MM.1S (cell line): Measurements from ENCODE around the gene WDR48.

Experiments used
- DNase-seq: peaks from one replicate; pipeline ENCODE4 v3.0.0-alpha.2; 2015
- H2AFZ ChIP-seq: fragments of 300-600 bp; sonication (generic); 2 replicates; pipeline ENCODE4 v1.6.0; 2016; ENCODE audit warnings: antibody characterized with exemption, low read length
- H3F3A ChIP-seq: fragments of 300-600 bp; sonication (generic); 2 replicates; pipeline ENCODE4 v1.6.1; 2016; ENCODE audit warnings: mild to moderate bottlenecking, antibody characterized with exemption, low read length, moderate library complexity, mixed read lengths; ENCODE audit not compliant: insufficient read depth
- H3K27ac ChIP-seq: fragments of 300-600 bp; sonication (generic); 2 replicates; pipeline ENCODE4 v1.5.1; 2016; ENCODE audit warnings: mild to moderate bottlenecking, low read length
- H3K27me3 ChIP-seq: fragments of 300-600 bp; sonication (generic); replicated peaks from 2 replicates; pipeline ENCODE4 v1.6.0; 2016; ENCODE audit warnings: low read length; ENCODE audit not compliant: insufficient read depth
- H3K36me3 ChIP-seq: fragments of 300-600 bp; sonication (generic); replicated peaks from 2 replicates; pipeline ENCODE4 v1.6.1; 2016; ENCODE audit warnings: mild to moderate bottlenecking, low read length, mixed read lengths; ENCODE audit not compliant: insufficient read depth
- H3K4me1 ChIP-seq: fragments of 300-600 bp; sonication (generic); 2 replicates; pipeline ENCODE4 v1.6.1; 2016; ENCODE audit warnings: low read length, mixed read lengths
- H3K4me2 ChIP-seq: fragments of 300-600 bp; sonication (generic); 2 replicates; pipeline ENCODE4 v1.6.0; 2016; ENCODE audit warnings: low read depth, low read length
- H3K4me3 ChIP-seq: fragments of 300-600 bp; sonication (generic); 2 replicates; pipeline ENCODE4 v1.5.1; 2016; ENCODE audit warnings: low read length, mixed read lengths
- H3K79me2 ChIP-seq: fragments of 300-600 bp; sonication (generic); 2 replicates; pipeline ENCODE4 v1.6.1; 2016; ENCODE audit warnings: mixed run types, low read length, mixed read lengths
- H3K9ac ChIP-seq: fragments of 300-600 bp; sonication (generic); 2 replicates; pipeline ENCODE4 v1.6.1; 2016; ENCODE audit warnings: low read length, mixed read lengths
- H3K9me2 ChIP-seq: fragments of 300-600 bp; sonication (generic); replicated peaks from 2 replicates; pipeline ENCODE4 v1.6.1; 2016; ENCODE audit warnings: mild to moderate bottlenecking, low read length, mixed read lengths; ENCODE audit not compliant: insufficient read depth
- H3K9me3 ChIP-seq: fragments of 300-600 bp; sonication (generic); replicated peaks from 2 replicates; pipeline ENCODE4 v1.6.1; 2016; ENCODE audit warnings: mild to moderate bottlenecking, low read length, mixed read lengths; ENCODE audit not compliant: insufficient read depth
- H4K20me1 ChIP-seq: fragments of 300-600 bp; sonication (generic); 2 replicates; pipeline ENCODE4 v1.6.1; 2016; ENCODE audit warnings: mild to moderate bottlenecking, low read length, moderate library complexity, mixed read lengths; ENCODE audit not compliant: insufficient read depth
- EZH2 ChIP-seq: fragments of 300-600 bp; sonication (generic); optimal IDR thresholded peaks from 2 replicates; pipeline ENCODE3; 2017; ENCODE audit warnings: low read depth, mild to moderate bottlenecking, antibody characterized with exemption, low read length, mixed read lengths
- EZH2phosphoT487 ChIP-seq: fragments of 300-600 bp; sonication (generic); IDR thresholded peaks from 2 replicates; pipeline ENCODE4 v1.6.1; 2018; ENCODE audit warnings: antibody characterized with exemption, low read length
- TF ChIP-seq, protein P1 (sequence below): fragments of 300-600 bp; sonication (generic); IDR thresholded peaks from 2 replicates; pipeline ENCODE4 v1.5.1; 2016; ENCODE audit warnings: antibody characterized with exemption, low read length, mixed read lengths

WDR48 gene

GRCh38 chr3:39064646-39065045, 12.8 kb downstream of the WDR48 start:
- Histone ChIP-seq H3K4me1 (no peaks in the 10 kb centered on the region), H3K9ac (no peak overlapping the region), H3K27me3 (no peaks in the 10 kb centered on the region), H4K20me1 (no peaks in the 10 kb centered on the region), H3K79me2 (peaks cover 24% of the 10 kb centered on the region), H3K27ac (no peak overlapping the region), H3K4me3 (no peak overlapping the region), H3K4me2 (no peak overlapping the region), H3F3A (no peaks in the 10 kb centered on the region), H3K9me2 (no peaks in the 10 kb centered on the region), H3K36me3 (no peaks in the 10 kb centered on the region), H2AFZ (no peak overlapping the region), H3K9me3 (no peaks in the 10 kb centered on the region)
- TF ChIP-seq, protein P1, sequence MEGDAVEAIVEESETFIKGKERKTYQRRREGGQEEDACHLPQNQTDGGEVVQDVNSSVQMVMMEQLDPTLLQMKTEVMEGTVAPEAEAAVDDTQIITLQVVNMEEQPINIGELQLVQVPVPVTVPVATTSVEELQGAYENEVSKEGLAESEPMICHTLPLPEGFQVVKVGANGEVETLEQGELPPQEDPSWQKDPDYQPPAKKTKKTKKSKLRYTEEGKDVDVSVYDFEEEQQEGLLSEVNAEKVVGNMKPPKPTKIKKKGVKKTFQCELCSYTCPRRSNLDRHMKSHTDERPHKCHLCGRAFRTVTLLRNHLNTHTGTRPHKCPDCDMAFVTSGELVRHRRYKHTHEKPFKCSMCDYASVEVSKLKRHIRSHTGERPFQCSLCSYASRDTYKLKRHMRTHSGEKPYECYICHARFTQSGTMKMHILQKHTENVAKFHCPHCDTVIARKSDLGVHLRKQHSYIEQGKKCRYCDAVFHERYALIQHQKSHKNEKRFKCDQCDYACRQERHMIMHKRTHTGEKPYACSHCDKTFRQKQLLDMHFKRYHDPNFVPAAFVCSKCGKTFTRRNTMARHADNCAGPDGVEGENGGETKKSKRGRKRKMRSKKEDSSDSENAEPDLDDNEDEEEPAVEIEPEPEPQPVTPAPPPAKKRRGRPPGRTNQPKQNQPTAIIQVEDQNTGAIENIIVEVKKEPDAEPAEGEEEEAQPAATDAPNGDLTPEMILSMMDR: no peak
- TF ChIP-seq EZH2phosphoT487 (no peak), EZH2 (no peak)
- no peak for DNase-seq

- Histone ChIP-seq H3K9me2 (no peaks in the 10 kb centered on the region), H3K36me3 (no peaks in the 10 kb centered on the region), H4K20me1 (no peaks in the 10 kb centered on the region), H3K27me3 (no peaks in the 10 kb centered on the region), H3K79me2 (peaks cover 19% of the 10 kb centered on the region), H3K9ac (no peak overlapping the region), H3K9me3 (no peaks in the 10 kb centered on the region), H3K4me1 (no peaks in the 10 kb centered on the region), H3K27ac (no peak overlapping the region), H3F3A (no peaks in the 10 kb centered on the region), H2AFZ (no peak overlapping the region), H3K4me2 (no peak overlapping the region), H3K4me3 (no peak overlapping the region)
- TF ChIP-seq, protein P1: peak; percentile 50
- no peak for TF ChIP-seq EZH2
- peak; percentile 48 for DNase-seq
Observed at GRCh38 chr3:39065197-39065596, 13.4 kb downstream of the WDR48 start.

- Histone ChIP-seq H3K36me3 (no peaks in the 10 kb centered on the region), H3K9ac (no peak overlapping the region), H3K27ac (no peak overlapping the region), H3K79me2 (peaks cover 13% of the 10 kb centered on the region), H3K4me3 (no peak overlapping the region), H3K4me1 (no peaks in the 10 kb centered on the region), H3K4me2 (no peak overlapping the region), H3K9me3 (no peaks in the 10 kb centered on the region), H2AFZ (no peak overlapping the region), H4K20me1 (no peaks in the 10 kb centered on the region), H3F3A (no peaks in the 10 kb centered on the region), H3K27me3 (no peaks in the 10 kb centered on the region), H3K9me2 (no peaks in the 10 kb centered on the region)
- no peak for DNase-seq
- no peak for TF ChIP-seq EZH2
- no peak for TF ChIP-seq EZH2phosphoT487
- TF ChIP-seq, protein P1: no peak
Observed at GRCh38 chr3:39067286-39067685, 15.5 kb downstream of the WDR48 start.
